IMR-90 (cell line): ENCODE measurements around the gene PDE4B. TPM values are rescaled to one million over a fixed set of nuclear protein-coding genes. Genes with fewer than 3 reads are reported as not detected.

Experiments
- ATAC-seq: fragments of 200-7000 bp; cut with Tn5 transposase; 2 replicates; pipeline ENCODE4 v1.9.1; 2020; ENCODE audit warnings: low read depth, mild to moderate bottlenecking, moderate library complexity
- BruUV-seq: library from RNA; stranded (reverse); fragments of 400-500 nt; replicated peaks from 2 replicates; lab custom pipeline; 2021; lab: Mats Ljungman, UMichigan
- CTCF ChIA-PET: fragments of 300-600 bp; formaldehyde crosslinking; extraction: SDS; loops from one replicate; lab custom pipeline; 2021; ENCODE audit warnings: antibody characterized with exemption; lab: Yijun Ruan, JAX
- POLR2A ChIA-PET: fragments of 300-600 bp; sonication (Branson Sonifier 250); formaldehyde crosslinking; loops from one replicate; lab custom pipeline; 2022; ENCODE audit warnings: antibody characterized with exemption; ENCODE audit not compliant: unreplicated experiment; lab: Charles Lee
- DNase-seq: peaks from one replicate; pipeline ENCODE4 v3.0.0; 2013
- H2AFZ ChIP-seq: replicated peaks from 2 replicates; pipeline ENCODE3; 2013; ENCODE audit warnings: low read length, mild to moderate bottlenecking; ENCODE audit not compliant: poor library complexity
- H2AK5ac ChIP-seq: 2 replicates; pipeline ENCODE4 v1.6.1; 2013; ENCODE audit warnings: low read depth, low read length, inconsistent platforms
- H2AK9ac ChIP-seq: replicated peaks from 2 replicates; pipeline ENCODE3; 2013; ENCODE audit warnings: mild to moderate bottlenecking, low read depth, low read length, moderate library complexity; ENCODE audit not compliant: poor library complexity
- H2BK120ac ChIP-seq: 2 replicates; pipeline ENCODE4 v1.6.1; 2013; ENCODE audit warnings: low read depth, low read length, inconsistent platforms
- H2BK15ac ChIP-seq: 3 replicates; pipeline ENCODE4 v1.6.1; 2013; ENCODE audit warnings: low read depth, low read length, inconsistent platforms
- H2BK20ac ChIP-seq: 2 replicates; pipeline ENCODE4 v1.6.1; 2013; ENCODE audit warnings: low read depth, mild to moderate bottlenecking, inconsistent platforms, low read length, moderate library complexity
- H2BK5ac ChIP-seq: 2 replicates; pipeline ENCODE4 v1.6.1; 2013; ENCODE audit warnings: mild to moderate bottlenecking, low read depth, low read length, inconsistent platforms; ENCODE audit not compliant: poor library complexity, severe bottlenecking
- H3K14ac ChIP-seq: replicated peaks from 2 replicates; pipeline ENCODE4 v1.6.1; 2013; ENCODE audit warnings: low read depth, low read length, inconsistent platforms
- H3K18ac ChIP-seq: 2 replicates; pipeline ENCODE4 v1.6.1; 2013; ENCODE audit warnings: low read depth, low read length, control low read depth
- H3K23ac ChIP-seq: 2 replicates; pipeline ENCODE4 v1.6.1; 2013; ENCODE audit warnings: low read depth, low read length, inconsistent platforms
- H3K27ac ChIP-seq: 2 replicates; pipeline ENCODE4 v1.5.1; 2013; ENCODE audit warnings: mild to moderate bottlenecking, control low read depth, low read length; ENCODE audit not compliant: insufficient read depth
- H3K27me3 ChIP-seq: 2 replicates; pipeline ENCODE4 v1.6.1; 2013; ENCODE audit warnings: low read length; ENCODE audit not compliant: control insufficient read depth, insufficient read depth
- H3K36me3 ChIP-seq: 2 replicates; pipeline ENCODE4 v1.6.1; 2013; ENCODE audit warnings: low read length, mixed read lengths; ENCODE audit not compliant: control insufficient read depth, insufficient read depth
- H3K4ac ChIP-seq: 2 replicates; pipeline ENCODE4 v1.6.1; 2013; ENCODE audit warnings: low read depth, low read length, inconsistent platforms
- H3K4me1 ChIP-seq: 2 replicates; pipeline ENCODE4 v1.6.1; 2013; ENCODE audit warnings: low read length, mixed read lengths; ENCODE audit not compliant: control insufficient read depth, insufficient read depth
- H3K4me2 ChIP-seq: 2 replicates; pipeline ENCODE4 v1.6.1; 2013; ENCODE audit warnings: low read depth, mild to moderate bottlenecking, control low read depth, low read length, moderate library complexity
- H3K4me3 ChIP-seq: 2 replicates; pipeline ENCODE4 v1.5.1; 2013; ENCODE audit warnings: low read depth, mild to moderate bottlenecking, control low read depth, low read length, moderate library complexity; ENCODE audit not compliant: insufficient read depth
- H3K56ac ChIP-seq: 2 replicates; pipeline ENCODE4 v1.6.1; 2013; ENCODE audit warnings: low read length, inconsistent platforms; ENCODE audit not compliant: insufficient read depth; ENCODE audit errors: extremely low read depth
- H3K79me1 ChIP-seq, 2 experiments: 2 replicates each; pipeline ENCODE4 v1.6.1; 2013; ENCODE audit warnings: low read length in 2 of 2, inconsistent platforms in 1 of 2, low read depth in 1 of 2
- H3K9ac ChIP-seq: 2 replicates; pipeline ENCODE4 v1.6.1; 2013; ENCODE audit warnings: low read depth, low read length, control low read depth
- H3K9me1 ChIP-seq: 2 replicates; pipeline ENCODE4 v1.6.1; 2013; ENCODE audit warnings: low read length, inconsistent platforms; ENCODE audit not compliant: insufficient read depth
- H3K9me3 ChIP-seq: 2 replicates; pipeline ENCODE4 v1.6.1; 2013; ENCODE audit warnings: low read length; ENCODE audit not compliant: control insufficient read depth, insufficient read depth
- H4K20me1 ChIP-seq: 2 replicates; pipeline ENCODE4 v1.6.1; 2013; ENCODE audit warnings: low read length, inconsistent platforms; ENCODE audit not compliant: insufficient read depth
- H4K5ac ChIP-seq: 2 replicates; pipeline ENCODE4 v1.6.1; 2013; ENCODE audit warnings: mild to moderate bottlenecking, low read depth, low read length, control low read depth
- H4K8ac ChIP-seq, 2 experiments: 2 replicates each; pipeline ENCODE4 v1.6.1; 2013; ENCODE audit warnings: low read depth in 2 of 2, low read length in 2 of 2, control low read depth in 1 of 2, inconsistent platforms in 1 of 2
- H4K91ac ChIP-seq: 2 replicates; pipeline ENCODE4 v1.6.1; 2013; ENCODE audit warnings: low read depth, low read length, inconsistent platforms; ENCODE audit not compliant: insufficient read depth
- CHD1 ChIP-seq: IDR thresholded peaks from 2 replicates; pipeline ENCODE4 v1.6.1; 2012; ENCODE audit warnings: low read depth, low read length, improper control_type of control experiment
- RFX5 ChIP-seq: IDR thresholded peaks from 2 replicates; pipeline ENCODE4 v1.8.0; 2012; ENCODE audit warnings: low read depth, mild to moderate bottlenecking, low read length, moderate library complexity
- SMC3 ChIP-seq: fragments of 150-350 bp; IDR thresholded peaks from 2 replicates; pipeline ENCODE4 v1.6.1; 2016; ENCODE audit warnings: low read depth, mild to moderate bottlenecking, antibody characterized with exemption, low read length, moderate library complexity
- WGBS, 2 experiments: methylation state at CpG; one replicate each; pipeline versions ENCODE4 v1.1.5 to v1.1.7; 2013; ENCODE audit warnings: missing lambda C conversion rate in 2 of 2; ENCODE audit not compliant: insufficient read length in 1 of 2; ENCODE audit errors: extremely low coverage in 2 of 2; 5-methylcytosine and 5-hydroxymethylcytosine counted together
- dilution Hi-C: fragments of 300-500 bp; cut with HindIII; formaldehyde crosslinking; loops from one replicate; pipeline ENCODE4 v1.14.3; 2018; ENCODE audit warnings: low sequenced_read_pairs; ENCODE audit not compliant: unreplicated experiment
- in situ Hi-C: fragments of 300-500 bp; cut with MboI; formaldehyde crosslinking; loops from 3 replicates; pipeline ENCODE4 v1.14.3; 2019; ENCODE audit warnings: low sequenced_read_pairs, inconsistent platforms, mixed read lengths
- intact Hi-C: fragments of 100-400 bp; cut with micrococcal nuclease; formaldehyde crosslinking; loops from 2 replicates; pipeline ENCODE4 v1.10.0; 2022
- polyA plus RNA-seq, 3 experiments: library from polyadenylated mRNA; depleted of rRNA; stranded (reverse); fragments of >200 nt; gene quantifications; 2 replicates each; pipeline ENCODE4 v1.2.3, GENCODE V29; 2012; ENCODE audit warnings: low replicate concordance in 1 of 3
- total RNA-seq: library from RNA; depleted of rRNA; stranded (reverse); fragments of >200 nt; gene quantifications from 2 replicates; pipeline ENCODE4 v1.2.3, GENCODE V29; 2012

PDE4B gene
- total and polyA plus RNA-seq, 2 of the 4 experiments (the other 2 are of a cell fraction): 5.8 to 21.3 TPM

- TF ChIP-seq CHD1 (no peak), RFX5 (no peak), SMC3 (no peak)
- no peak for ATAC-seq
- in situ Hi-C loops (no loop called here), dilution Hi-C loops (no loop called here), intact Hi-C loops (no loop called here)
- no peaks in the 10 kb centered on the region for H3K27me3 ChIP-seq
- H2AK9ac ChIP-seq: no peak overlapping the region
- no peak overlapping the region for H3K4me2 ChIP-seq
- H2BK5ac ChIP-seq: no peak overlapping the region
- H2BK15ac ChIP-seq: no peak overlapping the region
- H3K36me3 ChIP-seq: no peaks in the 10 kb centered on the region
- no peaks in the 10 kb centered on the region for H4K20me1 ChIP-seq
- H2AK5ac ChIP-seq: no peak overlapping the region
- no TSS peak for BruUV-seq
- no peak overlapping the region for H2BK120ac ChIP-seq
- no CpG with 5 or more reads among the region's 2 CpGs for WGBS, 2 experiments
- H3K14ac ChIP-seq: no peak overlapping the region
- H3K9me1 ChIP-seq: peaks cover 5% of the 10 kb centered on the region; the same call in 1 of the 2 replicates
- ChIA-PET CTCF (no interaction called here), POLR2A (no interaction called here)
- no peak overlapping the region for H2BK20ac ChIP-seq
- no peak overlapping the region for H3K27ac ChIP-seq
- H4K91ac ChIP-seq: no peak overlapping the region
- no peak overlapping the region for H3K4ac ChIP-seq
- H3K9ac ChIP-seq: no peak overlapping the region
- no peaks in the 10 kb centered on the region; the same call in 1 of the 2 replicates for H3K4me1 ChIP-seq
- no peak overlapping the region for H3K18ac ChIP-seq
- H3K56ac ChIP-seq: no peak overlapping the region
- H3K23ac ChIP-seq: no peak overlapping the region
- H3K4me3 ChIP-seq: no peak overlapping the region
- no peak overlapping the region for H2AFZ ChIP-seq
- H4K8ac ChIP-seq: no peak overlapping the region
- H3K9me3 ChIP-seq: no peaks in the 10 kb centered on the region
- DNase-seq: peak; percentile 14
- H4K5ac ChIP-seq: no peak overlapping the region
- no peaks in the 10 kb centered on the region for H3K79me1 ChIP-seq
Observed at GRCh38 chr1:66213491-66213890, 420.8 kb downstream of the PDE4B start.
